BLaER1 treated with 17β-estradiol and CSF1 and Interleukin-3, amounts not matched to agents 10 nM and 100 nM (cell line): Measurements from ENCODE around the gene CADPS2.

Experiments used
- H3K27ac ChIP-seq, 11 experiments: shearing (Covaris generic); formaldehyde crosslinking; 2 replicates each; pipeline ENCODE4 v1.8.1; 2022
- H3K27me3 ChIP-seq, 11 experiments: shearing (Covaris generic); formaldehyde crosslinking; 2 replicates each; pipeline ENCODE4 v1.8.1; 2022
- H3K36me3 ChIP-seq, 11 experiments: shearing (Covaris generic); formaldehyde crosslinking; 2 replicates each; pipeline ENCODE4 v1.8.1; 2022
- H3K4me1 ChIP-seq, 10 experiments: shearing (Covaris generic); formaldehyde crosslinking; 2 replicates each; pipeline ENCODE4 v1.8.1; 2022
- H3K4me2 ChIP-seq, 11 experiments: shearing (Covaris generic); formaldehyde crosslinking; 2 replicates each; pipeline ENCODE4 v1.8.1; 2022
- H3K4me3 ChIP-seq, 10 experiments: shearing (Covaris generic); formaldehyde crosslinking; 2 replicates each; pipeline ENCODE4 v1.8.1; 2022
- H3K9ac ChIP-seq, 11 experiments: shearing (Covaris generic); formaldehyde crosslinking; 2 replicates each; pipeline ENCODE4 v1.8.1; 2022
- H3K9me3 ChIP-seq, 11 experiments: shearing (Covaris generic); formaldehyde crosslinking; replicated peaks in 1 of 11; 2 replicates each; pipeline ENCODE4 v1.8.1; 2022
- H4K20me1 ChIP-seq, 11 experiments: shearing (Covaris generic); formaldehyde crosslinking; 2 replicates each; pipeline ENCODE4 v1.8.1; 2022
- Cebpa-rat ChIP-seq, 11 experiments: shearing (Covaris generic); IDR thresholded peaks; 2 replicates each; pipeline ENCODE4 v1.8.1; 2022

CADPS2 gene

GRCh38 chr7:122488241-122488640 is 398.0 kb downstream of the CADPS2 start:
- Histone ChIP-seq H3K9ac (no peak overlapping the region), H3K4me2 (no peak overlapping the region), H3K9me3 (no peaks in the 10 kb centered on the region), H3K4me3 (no peak overlapping the region), H3K36me3 (no peaks in the 10 kb centered on the region), H3K27ac (no peak overlapping the region), H3K27me3 (no peaks in the 10 kb centered on the region), H3K4me1 (no peaks in the 10 kb centered on the region), H4K20me1 (no peaks in the 10 kb centered on the region; a peak in 1 of 22 replicates)
- TF ChIP-seq Cebpa-rat (IDR thresholded peaks at IDR 0.05) = no peak

DNA sequence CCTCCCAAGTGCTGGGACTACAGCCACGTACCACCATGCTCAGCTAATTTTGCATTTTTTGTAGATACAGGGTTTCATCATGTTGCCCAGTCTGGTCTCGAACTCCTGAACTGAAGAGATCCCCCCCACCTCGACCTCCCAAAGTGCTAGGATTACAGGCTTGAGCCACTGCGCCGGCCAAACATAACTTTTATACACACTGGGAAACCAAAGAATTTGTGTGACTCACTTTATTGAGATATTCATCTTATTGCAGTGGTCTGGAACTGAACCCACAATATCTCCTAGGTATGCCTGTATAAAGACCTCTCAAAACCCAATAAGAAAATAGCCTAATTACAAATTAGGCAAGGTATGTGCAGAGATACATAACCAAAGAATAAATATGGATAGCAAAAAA is 399.1 kb downstream of the CADPS2 start:
- Histone ChIP-seq H3K36me3 (no peaks in the 10 kb centered on the region), H3K4me1 (no peaks in the 10 kb centered on the region), H3K9ac (no peak overlapping the region), H3K9me3 (no peaks in the 10 kb centered on the region), H3K27ac (no peak overlapping the region), H3K4me2 (no peak overlapping the region), H3K4me3 (no peak overlapping the region), H3K27me3 (no peaks in the 10 kb centered on the region), H4K20me1 (no peaks in the 10 kb centered on the region)
- no peak for TF ChIP-seq Cebpa-rat (IDR thresholded peaks at IDR 0.05)

- TF ChIP-seq Cebpa-rat (IDR thresholded peaks at IDR 0.05) = no peak
Measured at GRCh38 chr7:122485856-122486255, 400.4 kb downstream of the CADPS2 start.

DNA sequence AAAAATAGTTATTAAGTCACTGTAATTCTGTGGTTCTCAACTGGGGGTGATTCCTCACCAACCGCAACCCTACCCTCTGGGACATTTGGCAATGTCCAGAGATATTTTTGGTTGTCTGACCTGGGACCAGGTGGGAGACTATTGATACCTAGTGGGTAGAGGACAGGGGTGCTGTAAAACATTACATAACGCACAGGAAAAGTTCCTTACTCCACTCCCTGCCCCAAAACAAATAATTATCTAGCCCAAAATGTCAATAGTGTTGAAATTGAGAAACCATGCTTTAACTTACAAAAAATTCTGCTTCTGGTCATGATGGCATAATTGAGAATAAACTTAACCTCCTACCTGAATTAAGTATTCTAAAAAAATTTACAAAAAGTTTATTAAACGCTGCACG is 404.0 kb downstream of the CADPS2 start:
- H3K9me3 ChIP-seq = no peaks in the 10 kb centered on the region

More at GRCh38 chr7:122485856-122486255, 400.4 kb downstream of the CADPS2 start:
- H3K4me2 ChIP-seq = no peak overlapping the region
- H4K20me1 ChIP-seq = no peaks in the 10 kb centered on the region
- no peak overlapping the region for H3K9ac ChIP-seq
- H3K27me3 ChIP-seq = no peaks in the 10 kb centered on the region
- no peaks in the 10 kb centered on the region for H3K4me1 ChIP-seq
- H3K27ac ChIP-seq = no peak overlapping the region
- H3K4me3 ChIP-seq = no peak overlapping the region
- H3K36me3 ChIP-seq = no peaks in the 10 kb centered on the region
- H3K9me3 ChIP-seq = no peaks in the 10 kb centered on the region

DNA sequence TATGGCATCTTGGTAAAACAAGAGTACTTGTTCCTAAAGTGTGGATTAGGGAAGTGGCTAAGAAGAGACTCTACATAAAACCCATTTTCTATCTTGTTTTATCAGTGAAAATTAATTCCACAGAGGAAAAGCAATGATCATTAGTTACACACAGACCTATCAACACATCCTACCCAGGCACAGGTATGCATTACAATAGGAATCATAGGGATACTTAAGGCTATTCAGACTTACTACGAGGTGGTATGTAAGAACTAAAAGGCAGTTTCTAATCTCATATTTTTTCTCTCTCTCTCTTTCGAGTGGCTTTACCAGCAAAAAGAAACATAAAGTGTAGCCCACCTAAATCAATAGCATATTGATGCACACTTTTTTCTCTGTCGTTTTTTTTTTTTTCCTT is 415.4 kb downstream of the CADPS2 start:
- H3K4me2 ChIP-seq = no peak overlapping the region
- no peaks in the 10 kb centered on the region for H4K20me1 ChIP-seq
- no peak overlapping the region for H3K4me3 ChIP-seq
- no peaks in the 10 kb centered on the region for H3K36me3 ChIP-seq
- H3K4me1 ChIP-seq = no peaks in the 10 kb centered on the region
- H3K27ac ChIP-seq = no peak overlapping the region
- no peaks in the 10 kb centered on the region for H3K27me3 ChIP-seq
- no peak overlapping the region for H3K9ac ChIP-seq
- H3K9me3 ChIP-seq = no peaks in the 10 kb centered on the region
- no peak for TF ChIP-seq Cebpa-rat (IDR thresholded peaks at IDR 0.05)

More for the DNA sequence above, 404.0 kb downstream of the CADPS2 start:
- H3K36me3 ChIP-seq = no peaks in the 10 kb centered on the region
- H3K4me3 ChIP-seq = no peak overlapping the region
- H3K4me2 ChIP-seq = no peak overlapping the region
- H3K9ac ChIP-seq = no peak overlapping the region
- H3K27ac ChIP-seq = no peak overlapping the region
- no peaks in the 10 kb centered on the region for H3K27me3 ChIP-seq
- TF ChIP-seq Cebpa-rat (IDR thresholded peaks at IDR 0.05) = no peak
- no peaks in the 10 kb centered on the region for H4K20me1 ChIP-seq
- H3K4me1 ChIP-seq = no peaks in the 10 kb centered on the region

DNA sequence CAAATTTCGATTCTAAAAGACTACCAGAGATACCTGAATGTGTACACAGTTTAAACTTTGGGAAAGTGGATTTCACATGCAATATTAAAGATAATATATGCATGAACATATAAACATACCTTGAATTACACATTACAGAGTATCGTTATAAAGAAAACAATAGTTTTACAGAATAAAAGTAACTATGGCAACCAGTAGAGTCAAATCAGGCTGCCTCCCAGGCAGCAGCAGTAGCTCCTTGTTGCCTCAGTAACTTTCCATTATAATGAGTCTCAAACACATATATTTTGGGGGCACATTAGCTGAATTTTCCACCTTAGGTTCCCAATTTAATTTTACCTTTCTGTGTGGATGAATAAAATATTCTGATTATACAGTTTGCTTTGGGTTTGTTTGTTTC is 417.3 kb downstream of the CADPS2 start:
- Histone ChIP-seq H3K4me1 (no peaks in the 10 kb centered on the region), H3K4me2 (no peak overlapping the region), H3K9ac (no peak overlapping the region), H3K4me3 (no peak overlapping the region), H4K20me1 (no peaks in the 10 kb centered on the region), H3K27me3 (no peaks in the 10 kb centered on the region), H3K36me3 (no peaks in the 10 kb centered on the region), H3K27ac (no peak overlapping the region), H3K9me3 (no peaks in the 10 kb centered on the region)
- no peak for TF ChIP-seq Cebpa-rat (IDR thresholded peaks at IDR 0.05)

GRCh38 chr7:122467661-122468449 is 418.4 kb downstream of the CADPS2 start:
- Histone ChIP-seq H3K9me3 (no peaks in the 10 kb centered on the region), H3K4me1 (no peaks in the 10 kb centered on the region), H3K27me3 (no peaks in the 10 kb centered on the region), H3K9ac (no peak overlapping the region), H3K27ac (no peak overlapping the region), H3K4me2 (no peak overlapping the region), H3K36me3 (no peaks in the 10 kb centered on the region), H4K20me1 (no peaks in the 10 kb centered on the region), H3K4me3 (no peak overlapping the region)
- TF ChIP-seq Cebpa-rat (IDR thresholded peaks at IDR 0.05) = no peak

DNA sequence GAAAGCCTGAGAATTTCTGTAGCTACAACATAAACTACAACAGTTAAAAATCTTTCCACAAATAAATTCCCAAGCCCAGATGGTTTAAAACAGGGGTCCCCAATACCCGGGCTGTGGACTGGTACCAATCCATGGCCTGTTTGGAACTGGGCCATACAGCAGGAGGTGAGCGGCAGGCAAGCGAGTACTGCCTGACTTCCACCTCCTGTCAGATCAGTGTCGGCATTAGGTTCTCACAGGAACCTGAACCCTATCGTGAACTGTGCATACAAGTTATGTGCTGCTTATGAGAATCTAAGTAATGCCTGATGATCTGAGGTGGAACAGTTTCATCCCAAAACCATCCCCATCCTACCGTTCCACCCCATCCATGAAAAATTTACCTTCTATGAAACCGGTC is 421.0 kb downstream of the CADPS2 start:
- Histone ChIP-seq H4K20me1 (no peaks in the 10 kb centered on the region), H3K9ac (no peak overlapping the region), H3K27ac (no peak overlapping the region), H3K27me3 (no peaks in the 10 kb centered on the region), H3K4me3 (no peak overlapping the region), H3K4me2 (no peak overlapping the region), H3K9me3 (no peaks in the 10 kb centered on the region), H3K36me3 (no peaks in the 10 kb centered on the region), H3K4me1 (no peaks in the 10 kb centered on the region)
- no peak for TF ChIP-seq Cebpa-rat (IDR thresholded peaks at IDR 0.05)

- no peaks in the 10 kb centered on the region for H4K20me1 ChIP-seq
- H3K27ac ChIP-seq = no peak overlapping the region
Measured at GRCh38 chr7:122463631-122464030, 422.6 kb downstream of the CADPS2 start.

GRCh38 chr7:122460936-122461335 is 425.3 kb downstream of the CADPS2 start:
- Histone ChIP-seq H3K36me3 (no peaks in the 10 kb centered on the region), H3K4me3 (no peak overlapping the region), H3K4me1 (no peaks in the 10 kb centered on the region), H3K9me3 (no peaks in the 10 kb centered on the region), H3K9ac (no peak overlapping the region), H3K27me3 (no peaks in the 10 kb centered on the region), H4K20me1 (no peaks in the 10 kb centered on the region), H3K4me2 (no peak overlapping the region), H3K27ac (no peak overlapping the region)
- no peak for TF ChIP-seq Cebpa-rat (IDR thresholded peaks at IDR 0.05)

More at GRCh38 chr7:122463631-122464030, 422.6 kb downstream of the CADPS2 start:
- H3K27me3 ChIP-seq = no peaks in the 10 kb centered on the region
- no peak overlapping the region for H3K4me2 ChIP-seq
- H3K9me3 ChIP-seq = no peaks in the 10 kb centered on the region
- no peak overlapping the region for H3K9ac ChIP-seq
- H3K36me3 ChIP-seq = no peaks in the 10 kb centered on the region
- TF ChIP-seq Cebpa-rat (IDR thresholded peaks at IDR 0.05) = no peak
- no peak overlapping the region for H3K4me3 ChIP-seq
- no peaks in the 10 kb centered on the region for H3K4me1 ChIP-seq
